ENCODE results near the gene CHST12.

The CHST12 gene

GRCh38 chr7:2497500-2498336 is 94.3 kb downstream of the CHST12 start:
- peak overlapping the region; percentile 83 to 88 (median 86) for H3K27ac Mint-ChIP-seq
- no peak for TF ChIP-seq CTCF (IDR thresholded peaks at IDR 0.05; ENCODE audit: unreplicated experiment in 3 of 3)
- peaks cover 65% of the 10 kb centered on the region for H3K4me1 Mint-ChIP-seq
- H3K36me3 Mint-ChIP-seq (ENCODE audit: low read depth): no peaks in the 10 kb centered on the region
- H3K9me3 Mint-ChIP-seq: no peaks in the 10 kb centered on the region
- peaks cover 4% of the 10 kb centered on the region for H3K27me3 Mint-ChIP-seq (ENCODE audit: low read depth)
- peak overlapping the region in 1 of 3 experiments; percentile 60 for H3K4me3 Mint-ChIP-seq

All from nephron (organoid).